Measurements from ENCODE around the gene FBXO3.
"Not testable (repeated sequence)": the region's sequence is repeated elsewhere in the genome, so short reads cannot be mapped to it uniquely, and the experiment has no call there.

The FBXO3 gene

GRCh38 chr11:33773987-33774735 lies at the start of gene FBXO3:
Gene FBXO3, minus strand, starts transcription at chr11:33774520. Its CDS starts 23 bp downstream, at chr11:33774497.
- DNase-seq (ENCODE audit: low read depth), result no peak

GRCh38 chr11:33822981-33823380 lies 48.7 kb upstream of the FBXO3 start:
- not testable (repeated sequence) for DNase-seq (ENCODE audit: low read depth)

GRCh38 chr11:33819278-33820035 lies 45.1 kb upstream of the FBXO3 start:
- DNase-seq (ENCODE audit: low read depth), result no peak

GRCh38 chr11:33808228-33808828 lies 34.0 kb upstream of the FBXO3 start:
- peak; percentile 13 for DNase-seq (ENCODE audit: low read depth)

- DNase-seq (ENCODE audit: low read depth), result no peak
Observed at GRCh38 chr11:33804471-33804870, 30.2 kb upstream of the FBXO3 start.

- peak; percentile 73 for DNase-seq (ENCODE audit: low read depth)
Observed at GRCh38 chr11:33802194-33802950, 28.1 kb upstream of the FBXO3 start.

GRCh38 chr11:33801821-33802193 lies 27.5 kb upstream of the FBXO3 start:
- DNase-seq (ENCODE audit: low read depth), result no peak

- DNase-seq (ENCODE audit: low read depth), result no peak
Observed at GRCh38 chr11:33797879-33798278, 23.6 kb upstream of the FBXO3 start.

GRCh38 chr11:33790040-33790439 lies 15.7 kb upstream of the FBXO3 start:
- no peak for DNase-seq (ENCODE audit: low read depth)

GRCh38 chr11:33788095-33788494 lies 13.8 kb upstream of the FBXO3 start:
- not testable (repeated sequence) for DNase-seq (ENCODE audit: low read depth)

GRCh38 chr11:33787076-33787475 lies 12.8 kb upstream of the FBXO3 start:
- no peak for DNase-seq (ENCODE audit: low read depth)

GRCh38 chr11:33785609-33786008 lies 11.3 kb upstream of the FBXO3 start:
- no peak for DNase-seq (ENCODE audit: low read depth)

- no peak for DNase-seq (ENCODE audit: low read depth)
Observed at GRCh38 chr11:33779849-33780528, 5.7 kb upstream of the FBXO3 start.

- DNase-seq (ENCODE audit: low read depth), result no peak
Observed at GRCh38 chr11:33778675-33779074, 4.4 kb upstream of the FBXO3 start.

- no peak for DNase-seq (ENCODE audit: low read depth)
Observed at GRCh38 chr11:33777906-33778305, 3.6 kb upstream of the FBXO3 start.

GRCh38 chr11:33775832-33776470 lies 1.6 kb upstream of the FBXO3 start:
- no peak for DNase-seq (ENCODE audit: low read depth)

- DNase-seq (ENCODE audit: low read depth), result no peak
Observed at GRCh38 chr11:33775467-33775807, 1.1 kb upstream of the FBXO3 start.

GRCh38 chr11:33774736-33775466 lies 581 bp upstream of the FBXO3 start:
- DNase-seq (ENCODE audit: low read depth), result no peak

GRCh38 chr11:33773404-33773986 lies 825 bp downstream of the FBXO3 start:
- no peak for DNase-seq (ENCODE audit: low read depth)

GRCh38 chr11:33772870-33773269 lies 1.4 kb downstream of the FBXO3 start:
- no peak for DNase-seq (ENCODE audit: low read depth)
